Smooth muscle cell (in vitro differentiated cells): ENCODE data around the gene S100G. TPM values are rescaled to one million over a fixed set of nuclear protein-coding genes. Genes with fewer than 3 reads are reported as not detected.
"Not testable (repeated sequence)": the region's sequence is repeated elsewhere in the genome, so short reads cannot be mapped to it uniquely, and the experiment has no call there.

Experiments
- DNase-seq: peaks from one replicate; lab custom pipeline; 2025; ENCODE audit not compliant: unreplicated experiment; lab: John Stamatoyannopoulos, UW
- H2AFZ ChIP-seq: fragments of 200-600 bp; sonication (generic); 2 replicates; pipeline ENCODE4 v1.6.0; 2016; ENCODE audit warnings: antibody characterized with exemption, low read depth, mild to moderate bottlenecking
- H3F3A ChIP-seq: fragments of 200-600 bp; sonication (generic); 2 replicates; pipeline ENCODE4 v1.6.0; 2017; ENCODE audit warnings: antibody characterized with exemption, low read depth
- H3K27ac ChIP-seq: fragments of 200-600 bp; sonication (generic); 2 replicates; pipeline ENCODE4 v1.5.1; 2016; ENCODE audit warnings: low read depth, mild to moderate bottlenecking
- H3K27me3 ChIP-seq: fragments of 200-600 bp; sonication (generic); 2 replicates; pipeline ENCODE4 v1.6.1; 2016; ENCODE audit warnings: low read depth, mild to moderate bottlenecking
- H3K36me3 ChIP-seq: fragments of 200-600 bp; sonication (generic); 2 replicates; pipeline ENCODE4 v1.5.1; 2016; ENCODE audit warnings: low read depth
- H3K4me1 ChIP-seq: fragments of 200-600 bp; sonication (generic); 2 replicates; pipeline ENCODE4 v1.5.1; 2016; ENCODE audit warnings: low read depth
- H3K4me2 ChIP-seq: fragments of 200-600 bp; sonication (generic); 2 replicates; pipeline ENCODE4 v1.6.0; 2016; ENCODE audit warnings: mild to moderate bottlenecking
- H3K4me3 ChIP-seq: fragments of 200-600 bp; sonication (generic); 2 replicates; pipeline ENCODE4 v1.5.1; 2016; ENCODE audit warnings: mild to moderate bottlenecking
- H3K79me2 ChIP-seq: fragments of 200-600 bp; sonication (generic); 2 replicates; pipeline ENCODE4 v1.6.0; 2016; ENCODE audit warnings: low read depth, mild to moderate bottlenecking
- H3K9ac ChIP-seq: fragments of 200-600 bp; sonication (generic); 2 replicates; pipeline ENCODE4 v1.6.0; 2016; ENCODE audit warnings: low read depth
- H3K9me3 ChIP-seq: fragments of 200-600 bp; sonication (generic); replicated peaks from 2 replicates; pipeline ENCODE4 v1.5.1; 2016; ENCODE audit warnings: low read depth
- H4K20me1 ChIP-seq: fragments of 200-600 bp; sonication (generic); 2 replicates; pipeline ENCODE4 v1.6.0; 2016; ENCODE audit warnings: low read depth
- WGBS: methylation state at CpG from one replicate; pipeline ENCODE4 v1.1.7; 2016; ENCODE audit warnings: low lambda C conversion rate; 5-methylcytosine and 5-hydroxymethylcytosine counted together
- polyA plus RNA-seq: library from polyadenylated mRNA; unstranded; fragments of >200 nt; fragmentation: Nextera tagmentation; extraction: Ambion mirVana; gene quantifications from 2 replicates; pipeline ENCODE4 v1.2.1, GENCODE V29; 2016
- total RNA-seq: library from RNA; depleted of rRNA; stranded (reverse); fragments of >200 nt; gene quantifications from 2 replicates; pipeline ENCODE4 v1.2.3, GENCODE V29; 2014
- TF ChIP-seq, protein P1 (sequence below): fragments of 200-600 bp; sonication (generic); IDR thresholded peaks from 2 replicates; pipeline ENCODE4 v1.5.1; 2017; ENCODE audit warnings: borderline replicate concordance, mild to moderate bottlenecking, antibody characterized with exemption; ENCODE audit not compliant: insufficient read depth, poor library complexity, severe bottlenecking

S100G gene, protein sequence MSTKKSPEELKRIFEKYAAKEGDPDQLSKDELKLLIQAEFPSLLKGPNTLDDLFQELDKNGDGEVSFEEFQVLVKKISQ
- total RNA-seq (not detected in 2 replicates), polyA plus RNA-seq (not detected in 2 replicates)

DNA sequence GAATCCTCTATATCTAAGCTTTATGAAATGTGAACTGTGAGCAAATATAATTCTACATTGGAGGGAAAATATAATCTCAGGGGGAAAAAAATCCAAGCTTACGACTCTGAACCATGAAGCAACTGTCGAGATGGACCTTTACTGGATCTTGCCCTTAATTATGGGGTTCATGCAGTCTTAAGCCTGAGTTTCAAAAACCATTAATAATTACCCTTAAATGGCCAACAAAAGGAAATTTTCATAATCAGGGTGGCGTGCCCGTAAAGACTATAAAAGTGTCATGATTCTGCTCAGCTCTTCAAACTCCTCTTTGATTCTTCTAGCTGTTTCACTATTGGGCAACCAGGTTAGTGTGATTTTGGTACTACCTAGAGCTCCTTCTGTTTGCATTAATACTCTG, at the start of gene S100G:
TSS of gene S100G (plus strand) at position 301 of the 400 bp plus-strand sequence. CDS start 849 bp downstream, outside the sequence.
- Histone ChIP-seq H3F3A (no peaks in the 10 kb centered on the region), H3K9ac (no peak within 1 kb of the TSS), H3K36me3 (no peaks in the 10 kb centered on the region), H3K9me3 (no peaks in the 10 kb centered on the region), H3K4me2 (no peak within 1 kb of the TSS), H3K4me3 (no peak within 1 kb of the TSS), H2AFZ (no peak within 1 kb of the TSS), H4K20me1 (no peaks in the 10 kb centered on the region), H3K27ac (no peak within 1 kb of the TSS), H3K27me3 (no peaks in the 10 kb centered on the region), H3K79me2 (no peaks in the 10 kb centered on the region), H3K4me1 (no peaks in the 10 kb centered on the region)
- no peak for DNase-seq
- TF ChIP-seq, protein P1, sequence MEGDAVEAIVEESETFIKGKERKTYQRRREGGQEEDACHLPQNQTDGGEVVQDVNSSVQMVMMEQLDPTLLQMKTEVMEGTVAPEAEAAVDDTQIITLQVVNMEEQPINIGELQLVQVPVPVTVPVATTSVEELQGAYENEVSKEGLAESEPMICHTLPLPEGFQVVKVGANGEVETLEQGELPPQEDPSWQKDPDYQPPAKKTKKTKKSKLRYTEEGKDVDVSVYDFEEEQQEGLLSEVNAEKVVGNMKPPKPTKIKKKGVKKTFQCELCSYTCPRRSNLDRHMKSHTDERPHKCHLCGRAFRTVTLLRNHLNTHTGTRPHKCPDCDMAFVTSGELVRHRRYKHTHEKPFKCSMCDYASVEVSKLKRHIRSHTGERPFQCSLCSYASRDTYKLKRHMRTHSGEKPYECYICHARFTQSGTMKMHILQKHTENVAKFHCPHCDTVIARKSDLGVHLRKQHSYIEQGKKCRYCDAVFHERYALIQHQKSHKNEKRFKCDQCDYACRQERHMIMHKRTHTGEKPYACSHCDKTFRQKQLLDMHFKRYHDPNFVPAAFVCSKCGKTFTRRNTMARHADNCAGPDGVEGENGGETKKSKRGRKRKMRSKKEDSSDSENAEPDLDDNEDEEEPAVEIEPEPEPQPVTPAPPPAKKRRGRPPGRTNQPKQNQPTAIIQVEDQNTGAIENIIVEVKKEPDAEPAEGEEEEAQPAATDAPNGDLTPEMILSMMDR, result no peak
- 90% methylated on average over 4 of the region's 4 CpGs for WGBS

DNA sequence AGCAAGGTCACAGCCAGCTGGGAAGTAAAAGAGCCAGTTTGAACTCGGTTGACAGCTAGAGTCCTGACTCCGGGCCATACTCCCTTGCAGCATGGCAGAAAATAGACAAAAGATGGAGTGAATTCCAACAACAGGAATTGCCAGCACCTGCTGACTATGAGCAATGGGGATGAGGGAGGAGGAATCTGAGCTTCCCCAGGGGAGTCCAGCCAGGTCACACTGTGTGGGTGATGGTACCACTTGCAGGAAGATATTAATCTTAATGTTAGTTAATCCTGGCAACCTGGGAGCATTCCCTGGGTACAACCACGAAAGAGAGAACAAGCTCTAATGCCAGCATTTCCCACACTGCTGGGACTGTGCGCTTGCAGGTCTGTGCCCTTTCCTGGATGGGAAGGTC, 48.1 kb upstream of the S100G start:
- H3K27me3 ChIP-seq, result no peaks in the 10 kb centered on the region
- no peak overlapping the region for H3K4me2 ChIP-seq
- H3K4me3 ChIP-seq, result no peak overlapping the region
- H3K9me3 ChIP-seq, result no peaks in the 10 kb centered on the region
- no peaks in the 10 kb centered on the region for H3K36me3 ChIP-seq
- no peak for DNase-seq
- H2AFZ ChIP-seq, result no peak overlapping the region
- H3F3A ChIP-seq, result no peaks in the 10 kb centered on the region
- no peak overlapping the region for H3K27ac ChIP-seq
- peaks cover 4% of the 10 kb centered on the region for H3K4me1 ChIP-seq
- H3K79me2 ChIP-seq, result no peaks in the 10 kb centered on the region
- WGBS, result 94% methylated on average over 4 of the region's 4 CpGs
- TF ChIP-seq, protein P1, result no peak
- no peak overlapping the region for H3K9ac ChIP-seq
- no peaks in the 10 kb centered on the region for H4K20me1 ChIP-seq

DNA sequence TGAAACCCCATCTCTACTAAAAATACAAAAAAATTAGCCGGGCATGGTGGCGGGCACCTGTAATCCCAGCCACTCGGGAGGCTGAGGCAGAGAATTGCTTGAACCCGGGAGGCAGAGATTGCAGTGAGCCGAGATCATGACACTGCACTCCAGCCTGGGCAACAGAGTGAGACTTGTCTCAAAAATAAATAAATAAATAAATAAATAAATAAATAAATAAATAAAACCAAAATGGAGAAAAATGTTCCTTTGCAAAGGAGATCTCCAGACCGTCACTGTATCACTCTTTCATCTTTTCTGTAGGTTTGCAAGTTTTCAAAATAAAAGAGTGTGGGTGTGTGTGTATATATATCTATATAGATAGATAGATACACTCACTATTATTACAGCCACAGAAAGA, 46.7 kb upstream of the S100G start:
- DNase-seq, H4K20me1 ChIP-seq, H3K27me3 ChIP-seq, H3K79me2 ChIP-seq, H3K4me1 ChIP-seq, H3F3A ChIP-seq, H3K36me3 ChIP-seq, H3K9ac ChIP-seq, H3K9me3 ChIP-seq, H3K27ac ChIP-seq, H2AFZ ChIP-seq, H3K4me2 ChIP-seq, H3K4me3 ChIP-seq: not testable (repeated sequence)
- 97% methylated on average over 6 of the region's 6 CpGs for WGBS

DNA sequence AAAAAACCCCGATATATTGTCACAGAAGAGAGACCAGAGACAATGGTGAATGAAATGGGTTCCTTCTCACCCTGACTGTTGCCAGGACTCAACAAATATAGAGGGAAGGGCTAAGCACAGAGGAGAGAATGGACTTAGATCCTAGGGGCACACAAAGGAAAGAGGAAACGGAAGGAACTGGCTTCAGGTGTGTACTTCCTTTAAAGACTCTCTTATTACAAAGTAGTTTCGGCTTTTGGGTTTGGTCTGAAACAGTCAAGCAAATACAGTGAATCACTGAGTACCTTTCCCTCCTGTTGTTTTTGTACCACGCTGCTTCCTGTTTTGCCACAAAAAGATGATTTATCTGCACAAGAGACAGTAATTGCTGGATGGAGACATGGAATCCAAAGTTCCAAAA, 46.1 kb upstream of the S100G start:
- DNase-seq, result no peak
- Histone ChIP-seq H4K20me1 (no peaks in the 10 kb centered on the region), H2AFZ (no peak overlapping the region), H3K9ac (no peak overlapping the region), H3K27ac (peak overlapping the region; percentile 47), H3K4me2 (peak overlapping the region; percentile 44), H3K36me3 (no peaks in the 10 kb centered on the region), H3K9me3 (no peaks in the 10 kb centered on the region), H3K79me2 (no peaks in the 10 kb centered on the region), H3F3A (no peaks in the 10 kb centered on the region), H3K27me3 (no peaks in the 10 kb centered on the region), H3K4me3 (no peak overlapping the region), H3K4me1 (peaks cover 4% of the 10 kb centered on the region)
- TF ChIP-seq, protein P1, result no peak
- 92% methylated on average over 4 of the region's 4 CpGs for WGBS
